Measurements from ENCODE around the gene ST6GALNAC6.

ST6GALNAC6 gene

DNA sequence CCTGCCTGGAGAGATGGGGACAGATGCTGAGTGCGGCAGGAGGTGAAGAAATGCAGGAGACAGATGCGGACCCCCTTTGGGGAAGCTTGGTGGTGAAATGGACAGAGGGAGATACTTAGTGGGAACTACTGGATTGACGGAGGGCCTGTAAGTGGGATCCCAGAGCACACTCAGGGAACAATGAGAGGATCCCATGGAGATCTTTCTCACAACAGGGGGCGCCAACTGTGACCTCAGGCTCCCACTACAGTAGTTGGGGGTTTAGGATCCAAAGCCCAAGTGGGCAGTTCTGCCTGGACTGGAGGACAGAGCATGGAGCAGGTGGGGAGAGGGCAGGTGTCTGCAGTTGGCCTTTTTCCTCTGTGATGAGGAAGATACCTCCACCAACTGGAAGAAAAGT, 34.8 kb upstream of the ST6GALNAC6 start:
- DNase-seq (ENCODE audit: insufficient read length, low spot score) (no peak), FAIRE-seq (no peak)

- FAIRE-seq = no peak
- DNase-seq (ENCODE audit: insufficient read length, low spot score) = peak; percentile 32
Observed at GRCh38 chr9:127931092-127931881, 31.9 kb upstream of the ST6GALNAC6 start.

GRCh38 chr9:127930231-127931091, 31.1 kb upstream of the ST6GALNAC6 start, which contains the start of gene PIP5KL1:
Gene PIP5KL1 (minus strand): TSS chr9:127930777. CDS start chr9:127930752, 25 bp downstream.
- FAIRE-seq (peak; percentile 70), DNase-seq (ENCODE audit: insufficient read length, low spot score) (peak; percentile 85)

GRCh38 chr9:127929625-127929979, 30.2 kb upstream of the ST6GALNAC6 start:
- DNase-seq (ENCODE audit: insufficient read length, low spot score) (no peak), FAIRE-seq (no peak)

- DNase-seq (ENCODE audit: insufficient read length, low spot score) = no peak
- FAIRE-seq = no peak
Observed at GRCh38 chr9:127928676-127929624, 29.5 kb upstream of the ST6GALNAC6 start.

- FAIRE-seq = no peak
- no peak for DNase-seq (ENCODE audit: insufficient read length, low spot score)
Observed at GRCh38 chr9:127927988-127928675, 28.7 kb upstream of the ST6GALNAC6 start.

- DNase-seq (ENCODE audit: insufficient read length, low spot score) (no peak), FAIRE-seq (no peak)
Observed at GRCh38 chr9:127927201-127927987, 28.0 kb upstream of the ST6GALNAC6 start.

GRCh38 chr9:127926906-127927200, 27.4 kb upstream of the ST6GALNAC6 start:
- FAIRE-seq (no peak), DNase-seq (ENCODE audit: insufficient read length, low spot score) (no peak)

- FAIRE-seq = no peak
- no peak for DNase-seq (ENCODE audit: insufficient read length, low spot score)
Observed at GRCh38 chr9:127925959-127926905, 26.8 kb upstream of the ST6GALNAC6 start.

- FAIRE-seq = no peak
- DNase-seq (ENCODE audit: insufficient read length, low spot score) = no peak
Observed at GRCh38 chr9:127924736-127925444, 25.5 kb upstream of the ST6GALNAC6 start.

- DNase-seq (ENCODE audit: insufficient read length, low spot score) (peak; percentile 66), FAIRE-seq (no peak)
Observed at GRCh38 chr9:127923771-127924170, 24.4 kb upstream of the ST6GALNAC6 start.

- DNase-seq (ENCODE audit: insufficient read length, low spot score) (no peak), FAIRE-seq (no peak)
Observed at GRCh38 chr9:127923046-127923445, 23.6 kb upstream of the ST6GALNAC6 start.

GRCh38 chr9:127921557-127922120, 22.2 kb upstream of the ST6GALNAC6 start:
- no peak for FAIRE-seq
- peak; percentile 58 for DNase-seq (ENCODE audit: insufficient read length, low spot score)

- DNase-seq (ENCODE audit: insufficient read length, low spot score) = no peak
- FAIRE-seq = no peak
Observed at GRCh38 chr9:127920794-127921193, 21.4 kb upstream of the ST6GALNAC6 start.

GRCh38 chr9:127919253-127919815, 19.9 kb upstream of the ST6GALNAC6 start:
- DNase-seq (ENCODE audit: insufficient read length, low spot score) (peak; percentile 88), FAIRE-seq (peak; percentile 31)

- DNase-seq (ENCODE audit: insufficient read length, low spot score) (no peak), FAIRE-seq (no peak)
Observed at GRCh38 chr9:127918183-127919107, 19.0 kb upstream of the ST6GALNAC6 start.
